HG03558 (cell line): ENCODE data around the gene LDB2.

ENCODE experiments used
- ATAC-seq: cut with Tn5 transposase; IDR thresholded peaks from one replicate; pipeline ENCODE4 v1.9.1; 2021; ENCODE audit warnings: moderate number of reproducible peaks; ENCODE audit not compliant: unreplicated experiment; ENCODE audit errors: extremely low read depth

Gene LDB2

DNA sequence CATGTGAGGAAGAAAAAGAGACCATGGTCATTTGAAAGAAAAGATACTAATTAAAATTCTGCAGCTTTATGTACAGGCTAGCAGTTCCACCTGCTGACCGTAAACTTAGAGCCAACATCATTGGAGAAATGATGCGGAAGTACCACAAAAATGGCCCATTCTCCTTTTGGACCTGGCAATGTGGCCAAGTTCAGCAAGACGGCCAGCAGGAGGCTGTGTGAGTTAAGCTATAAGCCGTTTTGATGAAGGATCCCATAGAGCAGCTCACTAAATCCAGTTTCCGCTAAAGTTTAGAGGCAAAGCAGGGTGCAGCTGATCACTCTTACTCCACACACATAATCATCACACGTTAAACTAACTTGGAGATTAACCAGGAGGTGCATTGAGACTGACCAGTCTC, 133.8 kb downstream of the LDB2 start:
- no peak for ATAC-seq

DNA sequence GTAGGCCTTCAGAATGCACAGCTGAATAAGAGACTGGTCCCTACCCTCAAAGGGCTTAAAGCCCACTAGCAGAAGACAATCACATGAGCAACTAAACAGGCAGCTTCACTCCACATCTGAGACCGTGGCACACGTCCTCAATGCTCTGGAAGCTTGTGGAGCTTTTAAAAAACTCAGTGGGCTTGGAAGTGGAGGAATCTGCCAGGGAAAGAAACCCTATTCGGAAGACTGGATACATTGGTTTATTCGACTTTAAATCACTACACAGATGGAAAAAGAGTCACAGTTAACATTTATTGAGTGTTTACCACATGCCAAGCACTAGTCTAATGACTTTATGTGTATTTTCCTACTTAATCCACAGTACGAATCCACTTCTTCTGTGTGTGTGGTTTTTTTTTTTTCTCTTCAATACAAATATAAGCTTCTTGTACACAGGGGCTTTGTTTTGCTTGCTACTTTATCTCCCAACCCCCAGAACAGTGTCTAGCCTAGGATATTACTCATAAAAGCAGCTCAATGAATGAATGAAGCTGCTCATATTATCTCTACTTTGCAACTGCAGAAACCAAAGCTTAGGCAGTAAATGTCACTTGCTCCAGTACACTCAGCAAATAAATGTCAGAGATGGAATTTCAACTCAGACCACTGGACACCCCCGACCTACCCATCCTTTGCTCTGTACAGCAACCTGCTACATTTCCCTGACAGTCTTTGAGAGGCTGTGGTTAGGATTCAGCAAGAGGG, 137.7 kb downstream of the LDB2 start:
- no peak for ATAC-seq

DNA sequence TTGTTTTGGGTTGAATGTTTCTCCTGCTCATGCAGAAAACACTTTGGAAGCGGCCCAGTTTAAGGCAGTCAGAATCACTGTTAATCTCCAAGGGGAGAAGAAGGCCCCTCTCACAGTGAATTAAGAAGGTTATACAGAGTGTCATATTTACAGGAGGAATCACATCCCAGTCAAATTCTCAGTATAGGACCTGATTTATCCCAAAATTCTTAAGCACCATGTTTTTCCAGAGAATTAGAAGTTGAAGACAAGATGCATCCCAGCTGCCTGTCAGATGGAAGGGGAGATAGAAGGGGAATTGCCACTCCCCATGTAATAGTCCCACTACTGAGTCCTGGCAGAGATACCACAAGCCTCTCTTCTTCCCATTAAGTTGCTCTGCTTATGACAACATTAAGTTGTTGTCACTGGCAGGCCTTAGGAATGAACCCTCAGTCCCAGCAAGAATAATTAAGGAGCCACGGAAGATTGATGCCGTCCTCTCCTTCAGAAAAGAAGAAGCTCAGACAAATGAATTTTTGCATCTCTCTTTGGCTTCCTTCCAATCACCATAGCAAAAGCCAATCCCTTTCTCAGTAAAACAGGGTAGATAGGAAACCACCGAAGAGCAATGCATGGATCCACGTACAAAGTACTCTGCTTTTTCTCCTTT, 138.4 kb downstream of the LDB2 start:
- ATAC-seq: no peak

DNA sequence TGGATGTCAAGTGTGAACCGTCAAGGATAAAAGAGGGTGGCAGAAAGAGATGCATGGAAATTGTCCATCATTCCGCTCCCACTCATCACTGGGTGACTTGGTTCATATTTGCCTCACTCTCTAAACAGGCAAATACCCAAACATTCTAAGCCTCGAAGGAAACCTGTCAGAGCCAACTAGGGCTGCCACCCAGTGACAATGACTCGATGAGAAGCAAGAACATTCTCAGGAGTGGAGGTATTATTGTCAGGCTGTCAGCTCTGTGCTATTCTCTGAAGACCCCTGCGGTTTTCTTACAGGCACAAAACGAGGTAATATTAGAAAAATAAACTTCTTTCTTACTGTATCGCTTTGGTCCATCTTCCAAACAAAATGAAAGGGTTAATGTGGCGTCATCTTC, 139.6 kb downstream of the LDB2 start:
- ATAC-seq: no peak

DNA sequence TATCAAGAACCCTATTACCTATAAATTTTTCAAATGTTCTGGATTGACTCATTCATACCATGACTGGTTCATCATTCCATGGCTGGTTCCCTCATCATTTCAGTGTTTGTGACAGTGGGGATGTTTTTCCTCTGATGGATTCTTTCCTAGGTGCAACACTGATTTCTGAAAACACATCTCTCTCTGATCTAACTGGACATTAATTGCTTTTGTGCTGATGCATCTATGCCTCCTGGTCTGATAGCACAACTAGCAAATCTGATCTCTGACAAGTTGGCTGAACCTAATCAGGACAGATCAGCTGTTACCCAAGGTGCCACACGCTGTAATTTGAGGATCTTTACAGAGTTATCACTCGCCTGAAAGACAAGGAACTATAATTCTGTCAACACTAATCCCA, 140.2 kb downstream of the LDB2 start:
- no peak for ATAC-seq

DNA sequence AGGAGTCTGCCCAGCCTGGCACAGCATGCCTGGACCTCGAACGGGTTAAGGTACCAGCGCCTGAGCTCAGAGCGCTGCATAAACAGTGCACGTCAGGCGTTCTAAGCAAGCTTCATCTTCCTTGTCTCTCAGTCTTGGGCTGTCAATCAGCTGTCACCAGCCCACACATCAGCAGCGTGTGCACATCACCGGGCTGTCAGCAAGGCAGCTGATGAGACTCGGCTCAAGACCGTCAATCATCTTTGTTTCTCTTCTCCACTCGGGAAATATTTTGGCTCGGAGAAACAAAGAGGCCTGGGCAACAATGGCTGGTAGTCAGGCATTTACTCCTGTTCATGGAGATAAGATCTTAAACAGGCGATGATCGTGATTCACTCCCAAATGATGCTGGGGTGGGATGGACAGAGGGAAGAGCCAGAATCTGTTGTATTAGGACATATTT, 141.3 kb downstream of the LDB2 start:
- no peak for ATAC-seq

DNA sequence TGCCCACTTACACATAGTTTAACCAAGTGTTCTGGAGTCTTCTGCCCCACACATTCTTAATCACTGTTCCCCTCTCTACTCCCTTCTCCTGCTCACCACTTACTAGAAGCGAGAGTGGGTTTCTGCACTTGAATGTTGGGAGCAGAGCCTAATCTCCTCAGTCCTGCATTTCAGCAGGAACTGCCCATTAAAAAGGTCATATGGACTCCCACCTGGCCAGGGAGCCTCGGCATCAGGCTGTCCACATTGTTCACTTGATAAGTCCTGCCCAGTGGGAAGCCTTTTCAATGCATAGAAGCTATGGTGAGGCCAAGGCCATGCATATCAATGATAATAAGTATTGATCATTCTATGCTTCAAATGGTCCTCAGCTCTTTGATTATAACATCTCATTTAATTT, 144.3 kb downstream of the LDB2 start:
- ATAC-seq: no peak

DNA sequence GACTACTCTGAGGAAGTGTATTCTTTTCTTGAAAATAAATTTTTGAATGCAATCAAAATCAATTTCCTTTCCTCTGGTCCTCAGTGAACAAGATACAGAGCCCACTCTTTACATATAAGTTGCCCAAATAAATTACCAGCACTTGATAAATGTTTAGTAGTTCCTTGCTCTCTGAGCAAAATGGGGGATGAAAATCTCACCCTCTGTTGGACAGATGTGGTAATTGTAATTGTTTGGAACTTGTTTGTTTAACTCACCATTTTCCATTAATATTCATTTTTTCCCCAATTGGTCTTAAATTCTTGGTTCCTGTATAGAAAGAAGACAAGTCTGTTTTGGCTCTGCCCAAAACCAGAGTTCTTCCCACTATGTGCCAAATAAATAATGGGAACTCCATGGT, 146.3 kb downstream of the LDB2 start:
- no peak for ATAC-seq

DNA sequence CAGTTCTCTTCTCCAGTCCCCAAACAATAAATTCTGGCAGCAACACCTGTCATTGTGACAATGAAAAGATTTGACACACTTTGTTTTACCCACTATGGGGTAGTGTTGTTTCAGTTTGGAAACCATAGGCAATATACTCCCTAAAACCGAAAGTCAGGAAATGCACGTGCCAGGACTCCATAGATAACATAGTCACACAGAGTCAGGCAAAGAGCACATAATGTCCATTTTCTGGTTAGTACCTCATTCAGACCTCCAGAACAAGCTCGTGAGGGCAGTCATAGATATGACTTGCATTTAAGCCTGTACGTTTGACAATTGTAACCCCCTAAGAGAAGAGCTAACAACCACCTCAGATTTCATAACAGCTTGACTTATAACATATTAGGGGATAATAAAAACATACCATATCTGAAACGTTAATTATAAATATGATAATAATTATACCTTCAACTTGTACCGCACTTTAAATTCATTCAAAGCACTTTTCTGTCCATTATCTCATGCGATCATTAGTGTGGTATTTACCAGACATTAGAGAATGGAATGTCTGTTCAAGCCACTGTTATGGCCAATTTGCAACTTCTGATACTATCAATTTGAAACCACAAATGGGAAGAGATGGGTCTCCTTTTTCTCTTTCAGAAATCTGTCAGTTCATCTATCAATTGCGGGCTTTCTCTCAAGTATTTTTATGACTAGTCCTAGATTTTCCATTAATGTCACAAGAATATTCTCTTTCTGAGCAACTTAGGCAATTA, 147.4 kb downstream of the LDB2 start:
- no peak for ATAC-seq

DNA sequence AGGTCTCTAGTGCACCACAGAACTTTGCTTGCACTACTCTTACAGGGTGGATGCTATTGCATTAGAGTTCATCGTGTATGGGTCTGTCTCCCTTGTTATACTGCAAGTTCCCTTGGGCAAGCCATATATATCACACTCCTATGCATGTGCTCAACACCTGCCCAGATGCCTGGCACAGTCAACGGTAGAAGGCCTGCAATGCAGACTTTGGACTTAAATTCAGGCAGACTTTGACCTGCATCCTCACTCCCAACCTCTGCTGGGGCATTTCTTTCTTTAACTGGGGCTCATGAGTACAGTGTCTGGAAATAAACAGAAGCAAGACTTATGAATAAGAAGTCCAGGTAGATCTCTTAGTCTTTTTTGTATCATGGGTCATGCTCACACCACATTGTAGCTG, 148.2 kb downstream of the LDB2 start:
- no peak for ATAC-seq

DNA sequence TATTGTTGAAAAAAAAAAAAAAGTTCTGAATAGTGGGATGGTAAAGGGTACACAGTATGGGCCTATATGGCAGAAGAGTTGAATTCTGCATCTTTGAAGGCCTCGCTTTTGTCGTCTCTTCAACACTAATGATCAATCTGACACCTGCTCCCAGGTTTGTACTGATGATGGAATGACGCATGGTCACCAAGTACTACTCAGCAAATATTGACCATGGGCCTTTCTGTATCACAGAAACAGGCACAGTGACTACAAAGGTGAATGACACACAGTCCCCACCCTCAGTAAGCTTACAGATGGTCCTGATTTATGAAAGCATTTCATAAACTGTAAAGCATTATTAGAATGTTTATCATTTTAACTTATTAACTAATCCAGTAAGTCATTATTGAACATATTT, 152.6 kb downstream of the LDB2 start:
- ATAC-seq: no peak

DNA sequence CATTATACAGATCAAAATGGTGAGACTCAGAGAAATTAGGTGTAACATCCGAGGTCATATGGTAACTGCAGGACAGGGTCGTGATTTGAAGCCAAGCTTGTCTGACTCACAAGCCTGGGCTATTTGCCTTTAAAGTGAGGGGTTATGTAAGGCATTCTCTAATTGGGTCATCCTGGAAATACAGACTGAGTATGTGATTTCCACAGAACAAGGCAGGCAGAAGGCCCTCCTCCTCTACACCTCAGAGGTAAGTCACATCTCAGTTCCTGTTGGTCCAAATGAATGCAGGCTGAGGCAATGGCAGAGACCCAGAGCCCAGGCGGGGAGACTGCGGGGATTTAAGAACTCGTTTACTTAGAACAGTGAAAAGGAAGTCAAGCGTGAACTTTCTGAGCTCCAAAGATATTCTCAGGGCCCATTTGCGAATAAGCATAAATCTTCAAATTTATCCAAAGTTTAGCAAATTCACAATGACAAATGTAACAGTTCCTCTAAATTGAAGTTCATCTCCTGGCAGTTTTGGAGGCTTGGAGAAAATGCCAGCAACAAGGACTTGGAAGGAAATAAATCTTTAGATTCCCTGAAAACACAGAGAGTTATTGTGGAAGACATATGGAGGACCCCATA, 153.3 kb downstream of the LDB2 start:
- ATAC-seq: no peak

DNA sequence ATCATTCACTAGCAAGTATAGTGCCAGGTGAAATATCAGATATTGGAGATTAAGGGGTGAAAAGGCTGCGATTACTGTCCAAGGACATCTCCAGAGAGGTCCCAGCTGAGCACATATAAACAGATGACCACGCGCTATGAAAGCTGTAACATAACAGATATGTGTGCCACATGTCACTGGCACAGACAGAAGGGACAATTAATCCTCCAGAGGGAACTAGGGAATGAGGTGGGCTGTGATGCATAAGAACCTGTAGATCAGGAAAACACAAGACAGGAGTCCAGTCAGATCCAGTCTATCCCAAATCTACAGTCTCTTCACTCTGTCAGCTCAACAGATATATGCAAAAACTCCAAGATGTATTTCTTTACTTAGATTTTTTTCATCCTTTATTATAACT, 157.2 kb downstream of the LDB2 start:
- ATAC-seq: no peak

DNA sequence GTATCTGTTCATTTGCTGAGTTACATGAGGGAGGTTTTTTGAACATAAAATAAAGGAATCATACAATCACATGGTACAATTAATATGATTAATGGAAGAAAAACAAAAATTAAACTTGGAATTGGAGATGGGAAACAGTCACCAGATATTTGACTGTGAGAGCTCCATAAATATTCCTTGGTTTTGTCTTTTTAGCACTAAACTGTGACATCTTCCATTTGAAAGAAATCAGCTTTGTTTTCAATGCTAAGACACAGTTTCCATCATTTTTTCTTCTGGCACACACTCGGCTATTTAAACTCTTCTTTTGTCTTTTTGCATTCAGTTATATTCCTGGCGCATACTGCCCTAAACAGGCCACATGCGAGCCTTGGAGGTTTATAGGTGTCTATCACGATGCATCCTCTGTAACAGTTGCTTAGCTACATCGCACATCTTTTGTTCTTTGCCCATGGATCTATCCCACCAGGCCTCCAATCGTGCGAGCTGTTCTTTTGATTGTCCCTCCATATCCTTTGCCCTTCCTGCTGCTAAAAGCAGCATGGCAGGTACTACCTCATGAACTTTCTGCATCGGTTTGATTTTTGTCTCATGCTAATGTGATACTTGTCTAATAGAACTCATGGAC, 158.3 kb downstream of the LDB2 start:
- ATAC-seq: no peak

DNA sequence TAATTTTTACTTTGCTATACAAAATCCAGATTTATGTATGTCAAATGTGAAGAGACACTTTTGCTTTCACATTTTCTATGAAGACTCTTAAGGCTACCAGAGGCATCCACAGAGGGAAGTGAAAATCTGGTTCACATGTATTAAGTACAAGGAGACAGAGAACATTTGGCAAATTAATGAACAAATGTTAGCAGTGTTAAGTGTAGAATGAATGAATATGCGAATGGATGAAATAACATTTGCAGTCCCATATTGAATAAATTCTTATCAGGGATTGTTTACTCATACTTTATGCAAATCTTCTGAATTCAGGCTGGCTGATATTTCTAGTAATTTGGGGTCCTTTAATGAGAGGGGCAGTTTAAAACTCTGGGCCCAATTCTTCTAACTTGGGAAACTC, 159.9 kb downstream of the LDB2 start:
- no peak for ATAC-seq

DNA sequence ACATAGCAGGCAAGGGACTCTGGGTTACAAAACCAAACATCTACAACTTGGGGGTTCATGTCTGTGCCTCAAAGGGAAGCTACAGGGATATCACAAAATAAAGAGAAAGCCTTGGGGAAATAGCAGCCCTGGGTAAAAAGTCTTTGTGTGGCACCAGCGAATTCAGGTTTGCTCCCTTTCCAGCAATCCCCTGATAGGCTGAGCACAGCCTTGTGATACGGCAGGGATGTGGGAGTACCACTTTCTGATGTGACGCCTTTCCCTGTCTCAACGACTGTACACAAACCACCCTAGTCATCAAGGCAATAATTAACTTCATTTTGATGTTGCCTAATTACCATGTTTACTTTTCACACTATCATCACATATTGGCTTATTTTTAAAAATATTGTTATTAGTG, 164.9 kb downstream of the LDB2 start:
- no peak for ATAC-seq

DNA sequence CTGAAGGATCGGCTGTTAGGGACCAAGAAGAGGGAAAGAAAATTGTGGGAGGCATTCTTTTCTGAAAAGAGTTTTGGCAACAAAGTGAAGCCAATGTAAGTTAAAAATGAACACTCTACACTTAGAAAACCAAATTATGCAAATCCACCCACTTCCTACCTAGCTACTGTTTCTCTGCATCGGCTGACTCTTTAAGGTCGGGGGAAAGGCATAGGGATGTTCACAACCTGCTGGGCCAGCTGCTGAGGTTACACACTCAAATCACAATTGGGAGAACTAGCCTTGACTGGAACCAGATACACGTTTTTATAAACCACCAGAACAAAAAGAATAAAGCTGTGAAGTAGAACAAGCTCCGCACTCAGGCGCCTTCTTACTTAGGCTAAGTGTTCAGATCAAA, 165.7 kb downstream of the LDB2 start:
- no peak for ATAC-seq

DNA sequence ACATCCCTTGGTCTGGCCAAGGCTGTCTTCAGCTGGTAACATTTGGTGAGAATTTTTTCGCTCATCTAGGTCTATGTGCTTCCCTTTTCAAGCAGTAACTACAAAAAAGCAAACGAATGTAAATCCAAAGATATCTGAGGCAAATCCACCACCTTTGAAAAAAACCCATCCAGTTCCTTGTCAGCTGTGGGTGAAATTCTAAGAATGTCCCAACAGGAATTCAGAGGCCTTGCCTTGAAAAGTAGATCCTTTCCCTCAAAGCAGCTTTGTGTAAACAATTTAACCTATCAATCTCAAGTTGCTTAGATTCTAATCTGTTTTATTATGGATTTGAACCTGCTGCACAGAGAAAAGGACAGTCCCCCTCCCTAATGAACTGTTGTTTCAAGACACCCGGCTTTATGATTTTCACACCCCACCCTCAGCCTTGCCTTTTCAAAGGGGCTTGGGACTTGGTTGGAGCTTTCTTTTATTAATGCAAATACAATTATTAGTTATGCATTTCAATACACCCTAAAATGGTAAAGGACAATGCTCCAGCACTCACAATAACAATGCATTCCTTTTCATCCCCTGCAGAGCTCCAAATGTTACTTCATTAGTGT, 166.6 kb downstream of the LDB2 start:
- no peak for ATAC-seq

DNA sequence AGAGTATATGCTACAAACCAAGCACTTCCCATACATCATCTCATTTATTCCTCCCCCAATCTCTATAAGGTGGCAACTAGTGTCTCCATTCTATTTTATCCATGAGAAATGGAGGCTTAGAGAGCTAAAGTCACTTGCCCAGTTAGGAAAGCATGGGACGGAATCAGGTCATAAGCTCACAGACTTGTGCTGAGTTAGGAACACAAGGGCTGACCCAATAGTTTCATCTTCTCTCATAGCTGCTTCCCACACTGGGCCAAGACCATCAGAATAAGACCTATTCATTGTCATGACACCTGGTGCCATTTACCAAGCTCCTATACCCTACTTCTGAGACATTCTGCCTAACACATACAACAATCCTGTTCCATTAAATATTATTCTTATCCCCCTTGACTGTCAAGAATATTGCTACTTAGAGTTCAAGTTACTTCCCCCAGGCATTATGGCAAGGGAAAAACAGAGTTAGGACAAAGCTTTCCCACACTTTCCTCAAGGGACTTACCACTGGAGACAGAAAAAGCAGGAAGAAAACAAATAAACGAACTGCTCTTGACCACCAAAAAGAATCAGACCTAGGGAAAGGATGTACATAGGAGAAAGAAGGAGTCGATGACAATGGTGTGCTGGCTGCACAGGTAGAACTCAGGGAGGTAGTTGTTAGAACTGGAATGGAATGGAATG, 167.8 kb downstream of the LDB2 start:
- ATAC-seq: no peak

DNA sequence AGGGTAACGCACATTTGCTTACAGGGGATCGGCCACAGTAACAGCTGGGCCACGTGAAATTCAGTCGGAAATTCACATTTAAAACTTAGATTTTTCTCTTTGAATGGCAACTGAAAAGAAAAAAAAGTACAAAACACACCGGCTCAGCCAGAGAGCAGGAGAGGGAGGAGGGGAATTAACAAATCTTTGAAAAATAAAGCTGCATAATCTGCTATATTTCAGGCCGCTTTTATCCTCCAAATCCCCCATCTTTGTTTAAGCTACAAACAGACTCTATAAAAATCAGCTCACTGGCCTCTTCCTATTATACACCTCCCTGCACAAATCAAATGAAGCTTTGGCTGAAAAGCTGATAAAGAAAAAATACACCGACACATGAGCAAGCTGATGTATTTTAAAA, 169.1 kb downstream of the LDB2 start:
- ATAC-seq: no peak
